GM19351 (cell line): Measurements from ENCODE around the gene PTPRC.

Experiments used
- ATAC-seq: cut with Tn5 transposase; IDR thresholded peaks from one replicate; pipeline ENCODE4 v1.9.1; 2021; ENCODE audit warnings: mild to moderate bottlenecking, moderate library complexity; ENCODE audit not compliant: unreplicated experiment

PTPRC gene

GRCh38 chr1:198620951-198621824 is 17.7 kb upstream of the PTPRC start:
- peak; percentile 65 for ATAC-seq

- no peak for ATAC-seq
Measured at GRCh38 chr1:198622001-198622400, 16.8 kb upstream of the PTPRC start.

- ATAC-seq: peak; percentile 20
Measured at GRCh38 chr1:198623752-198624647, 14.8 kb upstream of the PTPRC start.

- ATAC-seq: no peak
Measured at GRCh38 chr1:198624648-198624980, 14.2 kb upstream of the PTPRC start.

- no peak for ATAC-seq
Measured at GRCh38 chr1:198627436-198628066, 11.3 kb upstream of the PTPRC start.

- ATAC-seq: no peak
Measured at GRCh38 chr1:198628067-198628455, 10.8 kb upstream of the PTPRC start.

- no peak for ATAC-seq
Measured at GRCh38 chr1:198629610-198630009, 9.2 kb upstream of the PTPRC start.

GRCh38 chr1:198630863-198631262 is 8.0 kb upstream of the PTPRC start:
- ATAC-seq: no peak

GRCh38 chr1:198631292-198631691 is 7.5 kb upstream of the PTPRC start:
- ATAC-seq: no peak

- no peak for ATAC-seq
Measured at GRCh38 chr1:198632007-198632406, 6.8 kb upstream of the PTPRC start.

GRCh38 chr1:198633675-198634121 is 5.1 kb upstream of the PTPRC start:
- peak; percentile 42 for ATAC-seq

GRCh38 chr1:198635964-198636363 is 2.9 kb upstream of the PTPRC start:
- ATAC-seq: no peak

- no peak for ATAC-seq
Measured at GRCh38 chr1:198636391-198636790, 2.4 kb upstream of the PTPRC start.

- ATAC-seq: no peak
Measured at GRCh38 chr1:198637157-198637556, 1.7 kb upstream of the PTPRC start.

GRCh38 chr1:198637916-198638437 is 863 bp upstream of the PTPRC start:
- no peak for ATAC-seq

GRCh38 chr1:198638441-198638840 is 399 bp upstream of the PTPRC start:
- ATAC-seq: peak; percentile 23

- no peak for ATAC-seq
Measured at GRCh38 chr1:198639671-198640143, 867 bp downstream of the PTPRC start.

GRCh38 chr1:198640174-198640573 is 1.3 kb downstream of the PTPRC start:
- ATAC-seq: no peak

- peak; percentile 46 for ATAC-seq
Measured at GRCh38 chr1:198641501-198641900, 2.7 kb downstream of the PTPRC start.

- no peak for ATAC-seq
Measured at GRCh38 chr1:198641966-198642668, 3.3 kb downstream of the PTPRC start.
